ENCODE data around the gene YBX3. TPM values are rescaled to one million over a fixed set of nuclear protein-coding genes. Genes with fewer than 3 reads are reported as not detected.
"Not testable (repeated sequence)": the region's sequence is repeated elsewhere in the genome, so short reads cannot be mapped to it uniquely, and the experiment has no call there.

Gene YBX3
- 16.7 TPM for total RNA-seq

DNA sequence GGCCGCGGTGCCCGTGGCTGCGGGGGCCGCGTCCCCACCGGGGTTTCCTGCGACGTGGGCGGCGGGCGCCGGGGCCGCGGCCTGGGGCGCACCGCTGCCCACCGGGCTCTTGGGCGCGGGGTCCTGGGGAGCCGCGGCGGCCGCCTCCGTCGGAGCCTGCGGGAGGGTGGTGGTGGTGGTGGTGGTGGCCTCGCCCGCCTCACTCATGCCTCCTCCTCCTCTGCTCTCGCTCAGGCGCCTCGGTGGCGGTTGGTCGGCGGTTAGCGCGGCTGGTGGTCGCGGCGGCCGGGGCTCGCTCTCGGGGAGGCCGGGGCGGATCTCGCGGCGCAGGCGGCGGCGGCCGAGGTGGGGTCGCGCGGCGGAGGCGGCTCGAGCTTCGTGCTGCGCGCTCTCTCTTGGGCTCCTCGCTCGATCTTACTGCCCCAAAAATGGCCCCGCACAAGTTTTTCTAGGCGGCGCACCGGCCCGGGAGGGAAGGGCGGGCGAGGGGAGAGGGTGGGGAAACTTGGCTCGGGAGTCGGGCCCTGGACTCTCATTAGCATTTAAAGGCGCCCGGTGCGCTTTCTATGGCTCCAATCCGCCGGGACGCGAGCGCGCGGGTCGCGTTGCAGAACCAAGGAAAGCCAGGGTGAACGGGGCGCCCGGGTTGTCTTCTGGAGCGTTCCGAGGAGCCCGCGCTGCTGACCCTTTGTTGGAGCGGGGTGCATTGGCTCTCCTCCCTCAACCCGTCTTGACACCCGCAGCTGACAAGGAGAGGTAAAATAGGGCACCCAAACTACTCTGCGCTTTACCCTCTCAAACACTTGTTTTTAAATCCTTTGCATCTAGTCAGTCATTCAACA lies at the start of gene YBX3:
YBX3 (minus strand) TSS at position 419 of the 842 bp plus-strand sequence; CDS start at position 207, 212 bp downstream.
- peak; percentile 77 for DNase-seq (ENCODE audit: low spot score)
- ATAC-seq, result peak; percentile 89

- ATAC-seq (peak; percentile 72), DNase-seq (ENCODE audit: low spot score) (no peak)
These were observed 48.1 kb upstream of the YBX3 start for GRCh38 chr12:10771132-10771733.

GRCh38 chr12:10759657-10760056 lies 36.5 kb upstream of the YBX3 start:
- ATAC-seq, result no peak
- no peak for DNase-seq (ENCODE audit: low spot score)

DNA sequence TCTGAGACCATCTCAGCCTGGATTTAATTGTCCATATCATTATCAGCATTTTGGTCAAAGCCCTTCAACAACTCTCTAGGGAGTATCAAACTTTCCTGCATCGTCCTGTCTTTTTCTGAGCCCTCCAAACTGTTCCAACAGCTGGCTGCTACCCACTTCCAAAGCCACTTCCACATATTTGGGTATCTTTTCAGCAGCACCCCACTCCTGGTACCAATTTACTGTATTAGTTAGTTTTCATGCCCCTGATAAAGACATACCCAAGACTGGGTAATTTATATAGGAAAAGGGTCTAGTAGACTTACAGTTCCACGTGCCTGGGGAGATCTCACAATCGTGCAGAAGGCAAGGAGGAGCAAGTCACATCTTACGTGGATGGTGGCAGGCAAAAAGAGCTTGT lies 33.1 kb upstream of the YBX3 start:
- no peak for DNase-seq (ENCODE audit: low spot score)

GRCh38 chr12:10753059-10753458 lies 29.9 kb upstream of the YBX3 start:
- ATAC-seq (no peak), DNase-seq (ENCODE audit: low spot score) (no peak)

More for the DNA sequence above, 33.1 kb upstream of the YBX3 start:
- no peak for ATAC-seq

- ATAC-seq (no peak), DNase-seq (ENCODE audit: low spot score) (no peak)
These were observed 27.2 kb upstream of the YBX3 start for GRCh38 chr12:10750385-10750727.

DNA sequence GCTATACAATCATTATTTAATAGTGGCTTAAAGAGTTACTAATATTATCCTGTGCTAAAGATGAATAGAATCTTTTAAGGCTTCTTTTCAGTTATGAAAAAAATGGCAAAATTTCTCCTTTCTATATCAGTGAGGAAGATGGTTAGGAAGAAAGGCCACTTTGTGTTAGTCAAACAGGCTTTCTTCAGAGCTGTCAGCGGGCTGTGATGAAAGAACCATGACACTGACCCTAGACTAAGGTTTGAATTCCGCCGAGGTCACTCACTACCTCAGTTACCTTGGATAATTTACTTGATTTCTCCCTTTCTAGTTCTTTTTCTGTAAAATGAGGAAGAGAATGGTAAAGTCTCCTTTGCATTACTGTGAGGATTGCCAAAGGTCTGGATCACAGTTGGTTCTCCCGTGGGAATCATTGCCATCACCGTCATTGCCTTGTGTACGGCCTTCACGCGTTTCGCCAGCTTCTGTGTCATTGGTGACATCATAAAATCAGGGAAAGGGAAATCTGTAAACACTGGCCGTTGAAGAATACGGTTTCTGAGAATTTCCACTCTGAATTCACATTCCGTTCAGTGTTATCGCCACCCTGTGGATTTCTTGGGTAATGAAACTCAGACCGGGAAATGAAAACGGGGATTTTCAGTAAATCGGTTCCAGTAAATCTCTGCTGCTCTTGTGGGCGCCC lies 26.7 kb upstream of the YBX3 start:
- DNase-seq (ENCODE audit: low spot score), result peak; percentile 70
- ATAC-seq, result peak; percentile 100

DNA sequence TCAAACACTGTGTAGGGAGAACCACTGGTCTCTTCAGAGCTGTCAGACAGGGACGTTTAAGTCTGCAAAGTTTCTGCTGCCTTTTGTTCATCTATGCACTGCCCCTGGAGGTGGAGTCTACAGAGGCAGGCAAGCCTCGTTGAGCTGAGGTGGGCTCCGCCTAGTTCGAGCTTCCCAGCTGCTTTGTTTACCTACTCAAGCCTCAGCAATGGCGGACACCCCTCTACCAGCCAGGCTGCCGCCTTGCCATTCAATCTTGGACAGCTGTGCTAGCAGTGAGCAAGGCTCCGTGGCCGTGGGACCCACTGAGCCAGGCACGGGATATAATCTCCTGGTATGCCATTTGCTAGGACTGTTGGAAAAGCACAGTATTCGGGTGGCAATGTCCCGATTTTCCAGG lies 24.6 kb upstream of the YBX3 start:
- DNase-seq (ENCODE audit: low spot score) (no peak), ATAC-seq (no peak)

GRCh38 chr12:10743420-10743819 lies 20.3 kb upstream of the YBX3 start:
- DNase-seq (ENCODE audit: low spot score); ATAC-seq: not testable (repeated sequence)

GRCh38 chr12:10741845-10742244 lies 18.7 kb upstream of the YBX3 start:
- ATAC-seq (no peak), DNase-seq (ENCODE audit: low spot score) (no peak)

- ATAC-seq (no peak), DNase-seq (ENCODE audit: low spot score) (no peak)
These were observed 17.1 kb upstream of the YBX3 start for GRCh38 chr12:10740182-10740581.

DNA sequence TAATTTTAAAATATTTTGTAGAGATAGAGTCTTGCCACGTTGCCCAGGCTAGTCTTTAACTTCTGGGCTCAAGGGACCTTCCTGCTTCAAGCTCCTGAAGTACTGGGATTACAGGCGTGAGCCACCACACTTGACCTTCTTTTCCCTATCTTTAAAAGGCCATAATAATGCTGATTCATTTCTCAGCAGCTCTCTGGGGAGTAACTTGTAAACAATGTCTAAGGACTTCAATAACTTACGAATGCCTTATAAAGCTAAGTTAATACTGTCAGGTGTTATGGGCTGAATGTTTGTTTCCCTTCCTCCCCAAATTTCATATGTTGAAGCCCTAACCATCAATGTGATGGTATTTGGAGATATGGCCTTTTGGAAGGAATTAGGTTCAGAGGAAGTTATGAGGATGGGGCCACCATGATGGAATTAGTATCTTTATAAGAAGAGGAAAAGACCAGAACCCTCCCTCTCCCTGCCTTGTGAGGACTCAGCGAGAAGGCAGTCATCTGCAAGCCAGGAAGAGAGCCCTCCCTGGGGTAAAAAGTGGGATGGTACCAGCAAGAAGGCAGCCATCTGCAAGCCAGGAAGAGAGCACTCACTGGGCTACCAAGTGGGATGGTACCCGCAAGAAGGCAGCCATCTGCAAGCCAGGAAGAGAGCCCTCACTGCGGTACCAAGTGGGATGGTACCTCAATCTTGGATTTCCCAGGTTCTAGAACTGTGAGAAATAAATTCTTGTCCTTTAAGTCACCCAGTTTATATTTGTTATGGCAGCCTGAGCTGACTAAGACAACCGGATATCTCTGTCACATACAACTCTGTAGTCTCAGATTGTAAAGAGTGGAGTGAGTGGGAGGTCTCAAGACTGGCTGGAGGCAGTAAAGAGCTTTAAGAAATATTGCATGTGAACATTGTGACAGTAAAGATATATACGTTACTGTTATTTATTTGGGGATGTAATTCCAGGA lies 16.3 kb upstream of the YBX3 start:
- DNase-seq (ENCODE audit: low spot score) (no peak), ATAC-seq (no peak)

GRCh38 chr12:10737249-10737648 lies 14.1 kb upstream of the YBX3 start:
- ATAC-seq (no peak), DNase-seq (ENCODE audit: low spot score) (no peak)

DNA sequence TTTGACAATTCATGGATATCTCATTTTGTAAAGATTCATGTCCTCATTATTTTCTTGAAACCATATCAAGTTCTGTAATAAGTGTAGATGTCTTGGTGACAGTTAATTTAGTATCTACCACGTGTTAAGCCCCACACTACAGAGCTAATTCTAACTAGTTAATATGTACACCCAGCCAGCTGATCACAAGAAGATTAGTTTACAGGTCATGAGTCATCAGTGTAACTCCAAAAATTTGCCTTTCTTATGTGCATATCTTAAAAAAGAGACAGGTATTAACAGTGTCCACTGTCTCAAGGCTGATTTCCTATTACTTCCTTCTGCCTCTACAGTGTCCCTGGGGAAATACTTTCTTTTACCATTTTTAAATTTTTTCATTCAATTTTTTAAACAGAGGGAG lies 13.3 kb upstream of the YBX3 start:
- ATAC-seq (no peak), DNase-seq (ENCODE audit: low spot score) (no peak)

DNA sequence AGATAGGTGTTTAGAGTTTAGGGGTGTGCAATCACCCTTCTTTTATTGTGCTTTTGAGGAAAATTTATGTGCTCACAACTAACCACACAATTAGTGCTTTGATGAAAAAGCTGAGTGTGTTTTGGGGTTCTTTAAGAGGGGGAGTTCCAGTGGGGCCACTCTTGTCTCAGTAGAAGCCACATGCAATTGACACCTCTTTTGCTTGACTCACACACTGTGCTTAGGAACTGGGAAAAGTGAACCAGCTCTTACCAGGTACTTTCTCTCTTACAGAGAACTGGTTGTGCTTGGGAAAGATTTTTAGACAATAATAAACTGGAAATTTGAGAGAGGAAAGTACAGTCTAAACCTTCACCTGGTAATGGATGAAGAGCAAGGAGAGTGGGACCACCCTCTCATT lies 12.3 kb upstream of the YBX3 start:
- ATAC-seq (no peak), DNase-seq (ENCODE audit: low spot score) (no peak)

- DNase-seq (ENCODE audit: low spot score), result no peak
- ATAC-seq, result no peak
These were observed 9.4 kb upstream of the YBX3 start for GRCh38 chr12:10732549-10732948.

DNA sequence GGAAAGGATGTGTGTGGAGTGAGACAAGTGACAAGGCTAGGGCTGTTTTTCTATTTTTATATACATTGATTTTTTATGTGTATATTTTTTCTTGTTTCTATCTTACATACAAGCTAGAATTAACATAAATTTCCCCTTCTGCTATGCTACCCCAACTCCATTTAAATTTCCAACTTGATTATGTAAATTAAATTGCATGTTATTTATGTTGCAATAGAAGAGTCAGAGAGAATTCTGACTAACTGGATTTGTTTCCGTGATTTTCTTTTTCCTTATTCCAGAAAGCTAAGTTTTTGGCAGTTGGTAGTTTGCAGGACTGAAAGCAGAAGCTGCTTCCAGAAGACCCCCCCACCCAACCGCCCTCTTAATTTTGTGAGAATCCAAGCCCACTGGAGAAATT lies 8.9 kb upstream of the YBX3 start:
- DNase-seq (ENCODE audit: low spot score) (no peak), ATAC-seq (no peak)

DNA sequence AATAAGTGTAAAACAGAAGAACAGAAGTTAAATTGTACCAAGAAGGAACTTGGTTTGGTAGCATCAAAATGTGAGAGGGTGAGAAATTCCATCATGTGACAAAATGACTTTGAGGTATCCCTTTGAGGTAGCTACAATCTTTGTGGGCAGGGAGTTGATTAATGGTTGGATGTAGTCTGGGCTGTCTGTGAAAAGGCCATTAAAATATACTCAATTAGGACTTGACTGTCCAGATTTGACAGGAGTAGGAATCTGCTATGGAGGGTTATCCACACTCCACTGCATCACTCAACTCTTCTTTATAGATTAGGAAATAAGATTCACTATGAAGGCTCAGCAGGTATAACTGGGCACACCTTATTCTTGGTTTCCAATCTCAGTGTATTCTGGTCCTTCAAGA lies 7.4 kb upstream of the YBX3 start:
- no peak for ATAC-seq
- DNase-seq (ENCODE audit: low spot score), result no peak

DNA sequence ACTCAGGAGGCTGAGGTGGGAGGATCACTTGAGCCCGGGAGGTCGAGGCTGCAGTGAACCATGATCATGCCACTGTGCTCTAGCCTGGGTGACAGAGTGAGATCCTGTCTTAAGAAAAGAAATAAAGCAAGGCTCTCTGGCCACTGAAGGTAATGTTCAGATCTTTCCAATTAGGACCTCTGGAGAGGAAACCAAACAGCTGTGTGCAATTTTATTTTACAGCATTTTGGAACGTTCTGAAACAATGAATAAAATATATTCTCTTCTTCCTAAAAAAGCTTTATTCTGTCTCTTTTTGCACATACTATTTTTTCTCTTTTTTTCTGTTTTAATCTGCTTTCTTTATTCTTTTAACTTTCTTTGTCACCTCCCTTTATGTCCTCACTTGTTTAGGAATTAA lies 5.0 kb upstream of the YBX3 start:
- ATAC-seq, result no peak
- no peak for DNase-seq (ENCODE audit: low spot score)

- no peak for DNase-seq (ENCODE audit: low spot score)
- no peak for ATAC-seq
These were observed 3.8 kb upstream of the YBX3 start for GRCh38 chr12:10726945-10727344.

GRCh38 chr12:10725003-10725402 lies 1.9 kb upstream of the YBX3 start:
- ATAC-seq, result no peak
- no peak for DNase-seq (ENCODE audit: low spot score)
